GM19397 (cell line): ENCODE measurements around the gene CTRB2.

Experiments used
- ATAC-seq: cut with Tn5 transposase; IDR thresholded peaks from one replicate; pipeline ENCODE4 v1.9.1; 2021; ENCODE audit warnings: mild to moderate bottlenecking, moderate library complexity; ENCODE audit not compliant: unreplicated experiment

The CTRB2 gene

DNA sequence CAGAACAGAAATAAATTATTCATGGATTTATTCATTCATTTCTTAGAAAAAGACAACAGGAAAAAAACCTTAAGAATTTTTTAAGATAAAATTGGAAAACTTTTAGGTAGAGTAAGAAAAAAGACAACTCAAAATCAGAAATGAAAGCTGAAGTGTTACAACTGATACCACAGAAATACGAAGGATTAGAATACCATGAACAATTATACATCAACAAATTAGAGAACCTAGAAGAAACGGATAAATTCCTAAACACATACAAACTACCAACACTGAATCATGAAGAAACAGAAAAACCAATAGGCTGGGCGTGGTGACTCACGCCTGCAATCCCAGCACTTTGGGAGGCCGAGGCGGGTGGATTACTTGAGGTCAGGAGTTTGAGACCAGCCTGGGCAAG lies 27.8 kb downstream of the CTRB2 start:
- ATAC-seq, result no peak

DNA sequence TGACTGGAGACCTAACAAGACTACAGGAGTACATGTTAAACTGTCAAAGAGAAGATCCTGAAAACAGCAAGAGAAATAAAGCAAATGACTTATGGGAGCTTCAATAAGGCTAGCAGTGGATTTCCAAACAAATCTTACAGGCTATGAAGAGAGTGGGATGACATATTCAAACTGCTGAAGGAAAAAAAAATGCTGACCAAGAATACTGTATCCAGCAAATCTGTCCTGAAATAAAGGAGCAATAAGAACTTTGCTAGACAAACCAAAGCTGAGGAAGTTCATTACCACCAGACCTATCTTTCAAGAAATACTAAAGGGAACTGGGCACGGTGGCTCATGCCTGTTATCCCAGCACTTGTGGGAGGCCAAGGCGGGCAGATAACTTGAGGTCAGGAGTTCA lies 30.0 kb downstream of the CTRB2 start:
- ATAC-seq, result no peak

DNA sequence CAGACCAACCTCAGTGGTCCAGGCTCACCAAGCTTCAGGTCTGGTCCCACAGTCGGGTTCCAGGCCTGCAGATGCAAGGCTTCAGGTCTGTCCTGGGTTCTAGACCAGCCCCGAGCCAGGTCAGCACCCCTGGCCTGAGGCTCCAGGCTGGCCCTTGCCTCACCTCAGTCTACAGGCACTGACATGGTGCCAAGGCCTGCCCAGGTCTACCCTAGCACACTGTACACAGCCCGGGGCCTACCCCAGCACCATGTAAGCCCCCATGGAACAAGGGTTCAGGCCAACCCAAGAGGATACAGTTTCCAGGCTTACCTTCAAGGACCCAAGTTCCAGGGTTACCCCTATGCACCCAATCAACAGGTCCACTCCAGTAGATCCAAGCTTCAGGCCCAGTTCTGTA lies 31.9 kb downstream of the CTRB2 start:
- no peak for ATAC-seq

DNA sequence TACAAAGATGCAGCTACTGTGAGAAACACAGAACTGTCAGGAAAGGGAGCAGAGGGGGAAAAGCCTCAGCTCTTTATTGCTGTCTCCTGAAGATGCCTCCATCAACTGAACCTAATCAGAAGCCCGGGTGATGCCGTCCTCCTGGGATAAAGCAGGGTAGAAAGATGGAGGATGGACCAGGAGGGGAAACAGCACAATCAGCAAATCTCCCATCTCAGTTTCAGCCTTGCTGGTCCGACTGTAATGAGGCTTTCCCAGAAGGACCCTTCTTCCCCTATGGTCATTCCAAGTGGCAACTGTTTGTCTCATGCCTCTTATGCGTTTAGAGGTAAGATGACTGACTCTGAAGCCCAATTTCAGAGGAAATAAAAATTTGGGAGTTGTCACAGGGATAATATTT lies 34.4 kb downstream of the CTRB2 start:
- no peak for ATAC-seq

DNA sequence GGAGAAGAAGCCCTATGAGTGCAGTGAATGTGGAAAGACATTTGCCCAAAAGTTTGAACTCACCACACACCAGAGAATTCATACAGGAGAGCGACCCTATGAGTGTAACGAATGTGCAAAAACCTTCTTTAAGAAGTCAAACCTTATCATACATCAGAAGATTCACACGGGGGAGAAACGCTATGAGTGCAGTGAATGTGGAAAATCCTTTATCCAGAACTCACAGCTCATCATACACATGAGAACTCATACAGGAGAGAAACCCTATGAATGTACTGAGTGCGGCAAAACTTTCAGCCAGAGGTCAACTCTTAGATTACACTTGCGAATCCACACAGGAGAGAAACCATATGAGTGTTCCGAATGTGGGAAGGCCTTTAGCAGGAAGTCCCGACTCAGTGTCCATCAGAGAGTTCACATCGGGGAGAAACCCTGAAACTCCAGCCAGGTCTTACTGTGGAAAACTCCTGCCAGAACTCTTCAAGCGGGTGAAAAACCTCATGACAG lies 37.0 kb downstream of the CTRB2 start:
- no peak for ATAC-seq

DNA sequence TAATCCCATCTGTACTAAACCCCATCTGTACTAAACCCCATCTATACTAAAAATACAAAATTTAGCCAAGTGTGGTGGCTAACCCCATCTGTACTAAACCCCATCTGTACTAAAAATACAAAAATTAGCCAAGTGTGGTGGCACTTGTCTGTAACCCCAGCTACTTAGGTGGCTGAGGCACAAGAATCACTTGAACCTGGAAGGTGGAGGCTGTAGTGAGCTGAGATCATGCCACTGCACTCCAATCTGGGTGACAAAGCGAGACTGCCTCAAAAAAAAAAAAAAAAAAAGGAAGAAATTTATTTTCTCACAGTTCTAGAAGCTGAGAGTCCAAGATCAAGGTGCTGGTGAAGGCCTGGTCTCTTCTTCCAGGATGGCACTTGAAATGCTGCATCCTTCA lies 46.6 kb downstream of the CTRB2 start:
- ATAC-seq, result no peak
